ENCODE measurements around the gene MSMP.
A peak's percentile ranks its signal among the peaks of the same experiment; 100 is the strongest.

Gene MSMP

DNA sequence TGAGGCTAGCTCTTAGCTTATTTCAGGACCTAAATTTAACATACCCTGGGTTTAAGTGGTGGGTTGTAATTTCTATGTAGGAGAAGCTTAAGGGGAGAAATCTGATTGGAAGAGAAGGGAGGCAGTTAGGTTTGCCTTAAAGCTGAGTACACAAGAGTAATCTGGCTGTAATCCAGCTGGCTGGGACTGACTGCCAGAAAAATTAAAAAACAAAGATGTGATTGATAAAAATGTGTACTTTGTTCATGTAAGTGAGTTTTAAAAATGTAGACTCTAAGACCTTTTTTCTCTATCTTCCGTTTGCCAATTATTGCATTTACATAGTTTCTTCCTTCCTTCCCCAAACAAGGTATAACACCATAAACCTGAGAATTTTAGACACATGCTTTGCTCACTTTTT lies 17.5 kb upstream of the MSMP start:
- no peak for DNase-seq

DNA sequence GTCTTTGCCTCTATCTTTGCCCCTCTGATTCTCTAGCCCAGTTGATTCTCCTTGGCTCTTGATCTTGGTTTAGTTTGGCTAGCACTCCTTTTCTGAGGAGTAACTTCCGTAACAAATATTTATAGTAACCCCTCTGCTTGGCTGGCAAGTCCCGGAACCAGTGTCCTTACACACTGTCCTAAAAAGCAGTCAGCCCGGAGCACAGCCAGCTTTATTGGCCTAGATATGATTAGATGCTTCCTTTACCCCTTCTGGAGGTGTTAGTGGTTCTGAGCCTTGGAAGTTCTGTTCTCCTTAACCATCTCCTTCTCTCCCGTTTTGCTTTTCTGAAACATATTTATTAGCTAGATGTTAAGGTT lies 17.0 kb upstream of the MSMP start:
- DNase-seq: no peak

DNA sequence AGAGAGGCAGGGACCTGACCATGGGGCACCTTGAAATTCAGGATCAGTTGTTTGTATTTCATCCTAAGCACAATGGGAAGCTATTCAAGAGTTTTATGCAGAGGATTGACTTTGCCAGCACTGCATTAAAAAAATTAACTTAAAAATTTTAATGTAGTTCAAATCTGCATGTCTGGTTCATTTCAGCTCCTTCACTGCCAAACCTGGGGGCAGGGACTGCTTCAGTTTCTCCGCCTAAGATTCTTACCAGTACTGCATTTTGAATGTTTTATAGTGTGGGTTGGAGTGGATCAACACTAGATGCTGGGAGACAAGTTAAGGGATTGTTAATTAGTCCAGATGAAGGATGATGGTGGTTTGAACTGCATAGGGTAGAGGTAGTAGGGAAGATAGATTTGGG lies 15.7 kb upstream of the MSMP start:
- no peak for DNase-seq

DNA sequence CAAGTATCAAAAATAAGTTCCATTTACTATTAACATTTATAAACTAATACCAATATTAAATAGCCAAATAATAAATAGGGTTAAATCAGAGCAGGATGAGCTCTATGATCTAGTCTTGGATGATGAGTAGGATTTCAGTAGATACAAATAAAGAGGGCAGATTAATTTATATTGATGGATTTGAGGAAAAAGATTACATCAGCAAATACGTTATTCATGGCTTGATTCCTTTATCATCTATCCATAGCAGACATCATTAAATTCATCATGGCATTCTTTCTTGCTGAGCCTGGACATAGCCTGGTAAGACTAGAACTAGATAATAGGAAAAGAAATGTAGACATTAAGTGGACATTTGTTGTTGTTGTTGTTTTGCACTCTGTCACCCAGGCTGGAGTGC lies 13.4 kb upstream of the MSMP start:
- DNase-seq: no peak

DNA sequence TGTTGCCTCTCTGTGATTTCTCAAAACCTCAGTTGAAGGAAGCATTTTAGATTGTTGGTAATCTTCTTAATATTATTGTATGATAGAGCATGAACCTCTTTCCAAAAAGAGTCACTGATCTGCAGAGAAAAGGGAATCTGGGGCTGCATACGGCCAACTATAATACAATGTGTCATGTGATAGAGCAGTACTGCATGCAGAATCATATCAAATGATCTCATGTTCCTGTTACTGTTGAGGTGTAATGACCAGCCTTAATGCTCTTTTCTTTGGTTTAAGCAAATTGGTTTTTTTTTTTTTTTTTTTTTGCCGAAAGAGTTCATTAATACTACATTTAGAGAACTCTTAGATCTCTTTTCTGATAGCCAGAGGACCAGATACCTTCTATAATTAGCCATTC lies 12.9 kb upstream of the MSMP start:
- DNase-seq: no peak

DNA sequence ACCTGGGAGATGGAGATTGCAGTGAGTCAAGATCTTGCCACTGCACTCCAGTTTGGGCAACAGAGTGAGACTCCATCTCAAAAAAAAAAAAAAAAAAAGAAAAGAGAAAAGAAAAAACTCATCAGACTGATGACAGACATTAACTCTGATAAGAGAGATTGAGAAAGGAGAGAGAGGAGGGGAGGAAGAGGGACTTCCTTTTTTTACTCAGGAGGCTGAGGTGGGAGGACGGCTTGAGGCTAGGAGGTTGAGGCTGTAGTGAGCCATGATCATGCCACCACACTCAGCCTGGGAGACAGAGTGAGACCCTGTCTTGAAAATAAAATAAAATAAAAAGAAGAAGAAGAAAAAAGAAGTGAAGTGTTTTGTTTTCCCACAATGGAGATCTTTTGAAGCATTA lies 9.7 kb upstream of the MSMP start:
- DNase-seq: no peak

DNA sequence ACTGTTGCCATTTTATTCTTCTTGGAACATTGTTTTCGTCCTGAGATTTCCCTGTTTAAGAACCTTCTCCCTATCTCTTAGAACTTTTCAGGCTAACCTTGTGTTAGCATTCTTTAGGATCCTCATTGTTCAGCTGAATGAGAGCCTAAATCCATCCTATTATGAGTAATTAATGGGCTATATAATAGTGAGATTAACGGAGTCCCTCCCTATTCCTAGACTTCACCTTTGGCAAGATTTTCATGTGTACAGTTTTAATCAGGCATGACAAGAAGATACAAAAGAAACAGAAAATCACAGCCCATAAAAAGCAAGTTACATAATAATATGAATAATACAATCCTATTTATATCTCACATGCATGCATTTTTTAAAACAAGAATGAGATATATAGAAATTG lies 9.1 kb upstream of the MSMP start:
- no peak for DNase-seq

DNA sequence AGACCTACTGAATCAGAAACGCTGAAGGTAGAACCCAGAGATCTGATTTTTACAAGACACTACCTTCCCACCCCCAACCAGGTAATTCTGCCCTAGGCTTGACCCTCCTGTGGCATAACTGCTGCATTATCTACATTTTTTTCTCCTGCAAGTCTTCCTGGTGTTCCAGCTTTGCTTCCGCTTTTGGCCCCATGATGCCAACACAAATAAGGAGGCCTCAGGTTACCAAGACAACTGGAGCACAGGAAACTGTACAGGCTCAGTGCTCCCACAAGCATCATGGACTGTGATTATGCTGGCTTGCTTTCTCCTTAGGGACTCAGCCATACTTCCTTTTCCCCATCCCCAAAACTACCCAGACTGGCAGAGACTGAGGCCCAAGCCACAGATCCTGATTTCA lies 6.6 kb upstream of the MSMP start:
- peak in 2 of 51 donors; percentile 7 to 11 for DNase-seq

DNA sequence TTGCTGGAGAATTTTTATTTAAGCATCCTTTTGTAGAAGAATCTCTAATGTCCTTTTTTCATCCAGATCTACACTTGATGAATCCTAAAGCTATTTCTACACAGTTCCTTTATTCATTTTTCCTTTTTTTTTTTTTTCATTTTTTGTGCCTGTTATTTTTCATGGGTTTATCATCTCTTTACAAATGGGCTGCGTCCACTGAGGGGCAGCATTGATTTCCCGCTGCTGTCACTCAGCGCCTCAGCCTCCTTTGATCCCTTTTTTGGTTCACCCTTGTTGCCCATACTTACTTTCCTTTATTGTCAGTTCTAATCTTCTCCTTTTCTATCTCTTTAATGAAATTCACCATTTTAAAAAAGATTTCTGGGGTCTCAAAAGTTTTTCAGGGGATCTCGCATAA lies 5.7 kb upstream of the MSMP start:
- DNase-seq: no peak

DNA sequence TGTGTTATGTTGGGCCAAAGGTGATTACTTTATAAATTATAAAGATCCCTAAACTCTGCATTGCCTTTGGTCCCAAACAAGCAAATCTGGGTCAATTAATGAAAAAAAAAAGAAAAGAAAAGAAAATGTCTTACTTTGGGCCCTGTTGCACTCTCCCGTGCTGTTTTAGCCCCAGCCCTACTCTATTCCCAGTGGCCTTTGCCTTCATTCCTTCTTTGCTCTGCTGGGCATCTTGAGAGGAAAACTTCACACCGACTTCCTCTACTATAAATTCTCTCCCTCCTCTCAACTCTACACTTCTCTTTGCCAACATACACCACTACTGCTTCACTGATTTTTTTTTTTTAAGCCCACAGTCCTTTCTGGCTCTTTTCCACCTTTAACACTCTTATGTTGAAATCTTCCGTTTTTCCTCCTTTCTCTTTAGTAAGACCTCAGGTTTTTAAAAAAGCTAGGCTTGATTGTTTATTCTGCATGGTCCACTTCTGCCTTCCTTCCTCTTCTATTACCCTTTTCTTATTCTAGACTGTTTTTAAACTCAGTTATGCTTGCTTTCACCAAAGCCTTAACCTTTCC lies 4.5 kb upstream of the MSMP start:
- DNase-seq: no peak

DNA sequence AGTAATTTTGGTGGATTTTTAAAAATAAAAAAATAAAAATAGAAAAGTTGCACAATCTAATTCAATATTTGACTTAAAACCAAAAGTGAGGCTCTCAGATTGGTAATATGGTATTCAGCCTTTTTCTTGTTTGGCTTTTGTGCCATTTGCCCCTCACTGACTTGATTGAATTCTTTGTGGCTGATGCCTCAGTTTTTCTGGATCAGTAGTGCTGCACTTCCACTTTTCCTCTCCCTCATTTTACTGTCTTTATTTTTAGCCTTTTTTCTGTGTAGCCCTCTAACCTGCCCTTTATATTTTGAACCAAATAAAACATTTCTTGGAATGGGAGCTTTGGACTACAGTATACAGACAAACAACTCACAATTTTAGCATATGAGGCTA lies 3.8 kb upstream of the MSMP start:
- DNase-seq: no peak

DNA sequence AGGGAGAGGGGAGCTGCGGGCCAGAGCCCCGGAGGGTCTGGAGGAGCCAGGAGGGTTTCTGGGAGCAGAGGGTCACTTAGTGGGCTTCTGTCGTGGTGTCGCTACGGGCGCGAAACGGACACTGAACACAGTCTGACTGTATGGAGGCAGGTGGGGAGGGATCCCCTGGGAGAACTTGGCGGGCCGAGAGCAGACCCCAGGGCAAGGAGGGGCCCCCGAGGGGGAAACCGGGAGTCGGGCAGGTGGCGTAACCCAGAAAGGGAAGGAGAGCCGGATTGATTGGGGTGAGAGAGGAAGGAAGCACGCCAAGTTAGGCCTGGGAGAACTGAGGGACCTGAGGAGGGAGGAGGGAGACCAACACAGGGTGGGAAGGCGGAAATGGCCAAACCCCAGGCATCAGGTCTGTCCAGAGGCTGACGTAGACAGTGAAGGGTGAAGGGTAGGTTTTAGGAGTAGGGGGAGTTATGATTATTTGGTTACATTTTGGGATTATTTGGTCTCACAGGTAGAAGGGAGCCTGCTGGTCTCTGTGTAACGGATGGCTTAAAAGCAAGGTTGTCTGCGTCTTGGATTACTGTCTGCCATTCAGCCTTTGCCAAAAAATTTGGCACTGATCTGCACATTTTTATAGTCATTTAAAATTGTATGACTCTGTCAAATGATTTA lies 3.3 kb upstream of the MSMP start:
- peak in 25 of 51 donors; percentile 12 to 78 (median 43) for DNase-seq

DNA sequence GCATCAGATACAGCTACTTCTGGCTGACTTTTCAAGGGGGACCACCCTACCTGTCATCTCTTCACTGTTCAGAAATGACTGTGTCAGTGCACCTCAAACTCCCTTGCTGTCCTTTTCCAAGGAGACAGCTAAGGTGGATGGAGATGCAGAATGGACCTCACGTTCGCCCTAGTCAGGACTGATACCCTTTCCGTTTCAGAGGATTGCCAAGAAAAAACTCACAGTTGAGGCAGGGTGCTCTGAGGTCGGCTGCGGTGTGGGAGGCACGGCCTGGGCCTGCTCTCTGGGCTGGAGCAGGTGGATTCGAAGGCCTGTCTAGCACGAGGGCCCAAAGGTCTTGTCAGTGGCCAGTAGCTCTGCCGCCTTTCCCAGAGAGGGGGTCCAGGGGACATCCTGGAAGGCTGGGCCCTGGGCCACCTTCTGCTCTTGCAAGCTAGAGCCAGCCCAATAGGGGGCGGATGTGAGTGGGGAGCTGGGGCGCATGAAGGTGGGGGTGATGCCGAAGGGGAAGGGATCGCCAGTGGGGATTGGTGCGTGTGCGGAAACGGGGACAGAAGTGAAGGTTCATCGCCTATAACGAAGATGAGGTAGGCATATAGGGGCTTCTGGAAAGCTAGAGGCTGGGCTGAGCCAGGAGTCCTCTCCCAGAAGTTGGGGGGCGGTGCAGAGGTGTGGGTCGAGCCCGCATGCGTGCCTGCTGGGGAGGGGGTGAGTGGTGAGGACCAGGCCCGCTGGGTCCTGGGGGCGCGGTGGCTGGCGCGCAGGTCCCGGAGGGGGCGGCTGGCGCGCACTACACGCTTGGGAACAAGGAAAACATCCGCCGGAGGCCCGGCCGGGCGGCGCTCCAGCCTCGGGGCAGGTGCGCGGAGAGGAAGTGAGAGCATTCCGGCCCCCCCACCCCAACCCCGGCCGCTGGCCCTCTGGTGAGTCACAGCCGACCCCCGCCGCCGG lies 2.5 kb upstream of the MSMP start:
- DNase-seq: peak in 44 of 51 donors; percentile 22 to 91 (median 60)

DNA sequence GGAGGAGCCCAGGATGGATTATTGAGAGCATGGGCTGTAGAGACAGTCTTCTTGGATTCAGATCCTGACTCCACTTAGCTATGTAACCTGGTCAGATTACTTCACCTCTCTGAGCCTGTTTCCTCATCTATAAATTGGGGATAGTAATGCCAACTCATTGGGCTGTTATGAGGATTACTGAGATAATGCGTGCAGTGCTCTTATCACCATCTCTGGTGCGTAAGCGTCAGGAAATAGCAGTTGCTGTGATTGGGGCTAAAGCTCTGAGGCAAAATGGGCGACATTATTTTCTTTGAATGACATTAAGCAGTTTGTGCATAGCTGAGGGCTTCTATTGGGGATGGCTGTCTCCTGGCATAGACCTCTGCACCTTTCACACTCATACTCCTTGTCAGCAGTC lies 995 bp upstream of the MSMP start:
- no peak for DNase-seq

DNA sequence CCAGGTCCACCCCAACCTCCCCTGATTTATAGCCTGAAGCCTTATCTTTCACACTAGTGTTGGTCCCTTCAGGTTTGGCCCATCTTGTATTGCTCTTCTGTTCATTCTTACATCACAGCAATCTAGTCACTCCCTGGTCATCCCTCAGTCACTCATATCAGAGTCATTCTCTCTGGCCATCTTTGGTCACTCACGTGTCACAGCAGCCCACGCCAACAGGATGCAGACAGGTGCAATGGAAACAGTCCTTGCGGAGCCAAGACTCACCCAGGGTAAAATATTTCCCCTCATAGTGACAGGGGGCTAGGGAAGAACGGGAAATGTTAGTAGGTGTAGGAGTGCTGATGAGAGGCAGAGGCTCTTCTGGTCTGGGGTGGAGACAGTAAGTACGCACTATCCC lies 610 bp downstream of the MSMP start:
- no peak for DNase-seq

DNA sequence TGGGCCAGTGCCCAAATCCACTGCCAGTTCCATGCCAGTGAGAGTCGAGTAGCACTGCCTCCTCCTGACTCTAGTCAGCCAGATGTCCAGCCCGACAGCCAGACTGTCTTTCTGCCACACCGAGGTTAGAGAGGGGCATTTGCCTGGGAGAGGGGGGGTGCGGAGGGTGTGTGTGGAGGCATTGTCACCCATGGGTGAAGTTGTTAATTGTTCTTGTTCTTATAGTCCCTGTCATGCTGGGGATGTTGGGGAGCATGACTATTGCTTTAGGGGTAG lies 3.9 kb downstream of the MSMP start:
- peak in 2 of 51 donors; percentile 3 to 55 for DNase-seq

DNA sequence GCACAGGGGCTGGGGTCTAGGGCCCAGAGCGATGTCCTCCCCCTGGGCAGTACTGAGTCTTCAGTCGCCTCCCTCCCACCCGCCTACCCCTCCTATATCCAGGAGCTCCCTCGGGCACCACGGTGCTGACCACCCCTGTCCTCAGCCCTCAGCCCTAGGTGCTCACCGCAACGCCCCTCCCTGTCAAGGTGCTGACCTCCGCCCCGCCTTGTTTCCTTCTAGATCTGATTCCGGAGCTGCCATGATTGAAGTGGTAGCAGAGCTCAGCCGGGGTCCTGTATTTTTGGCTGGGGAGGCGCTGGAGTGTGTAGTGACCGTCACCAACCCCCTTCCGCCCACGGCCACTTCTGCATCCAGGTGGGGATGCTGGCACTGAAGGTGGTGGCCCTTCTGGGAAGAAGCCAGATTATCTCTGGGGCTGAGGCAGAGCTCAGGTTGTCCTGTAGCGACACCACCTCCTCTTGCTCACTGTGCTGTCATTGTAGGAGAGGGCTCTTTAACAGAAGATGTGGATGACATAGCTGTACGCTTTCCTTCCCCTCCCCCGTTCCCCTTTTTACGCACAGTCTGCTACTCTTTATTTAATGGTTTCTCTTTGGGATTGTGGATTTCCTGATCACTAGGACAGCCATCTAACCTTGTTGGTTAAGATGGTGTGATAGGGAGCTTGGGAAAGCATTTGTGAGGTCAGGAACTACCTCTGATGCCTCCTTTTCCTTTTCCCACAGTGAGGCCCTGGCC lies 4.4 kb downstream of the MSMP start:
- DNase-seq: peak in 13 of 51 donors; percentile 23 to 68 (median 51)

DNA sequence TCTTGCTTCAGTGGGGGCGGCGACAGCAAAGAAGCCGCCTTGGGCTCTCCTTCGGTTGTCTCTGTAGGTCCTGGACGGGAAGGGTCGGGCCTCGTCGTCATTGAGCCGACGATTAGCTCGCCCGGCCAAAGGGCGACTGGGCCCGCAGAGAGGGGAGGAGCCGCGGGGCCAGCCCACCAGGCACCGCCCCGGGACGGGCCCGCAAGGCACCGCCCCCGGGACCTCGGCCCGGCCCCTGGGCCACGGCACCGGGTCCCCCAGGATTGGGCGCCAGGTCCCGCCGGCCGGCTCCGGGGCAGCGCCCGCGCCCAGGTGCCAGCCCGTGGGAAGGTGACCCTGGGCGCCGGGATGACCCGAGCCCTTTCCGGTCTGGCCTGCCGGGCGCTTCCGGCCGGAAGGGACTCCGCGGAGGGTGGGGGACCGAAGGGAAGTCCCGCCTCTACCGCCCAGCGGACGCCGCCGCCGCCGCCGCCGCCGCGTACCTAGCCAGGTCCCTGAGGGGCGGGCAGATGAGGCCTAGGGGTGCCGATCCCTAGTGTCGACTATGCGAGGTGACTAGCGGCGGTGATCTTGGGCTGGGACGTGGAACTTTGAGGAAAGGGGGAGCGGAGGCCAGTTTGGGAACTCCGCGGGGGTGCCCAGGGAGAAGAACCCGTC lies 5.1 kb downstream of the MSMP start, which contains the start of the genes GBA2 and RGP1:
Gene GBA2 (minus strand): TSS at position 371 of the 657 bp plus-strand sequence. CDS start 524 bp downstream, outside the sequence.
Gene RGP1 (plus strand): TSS at position 430 of the 657 bp plus-strand sequence. CDS start 469 bp downstream, outside the sequence.
- DNase-seq: peak; percentile 14 to 87 (median 70)

DNA sequence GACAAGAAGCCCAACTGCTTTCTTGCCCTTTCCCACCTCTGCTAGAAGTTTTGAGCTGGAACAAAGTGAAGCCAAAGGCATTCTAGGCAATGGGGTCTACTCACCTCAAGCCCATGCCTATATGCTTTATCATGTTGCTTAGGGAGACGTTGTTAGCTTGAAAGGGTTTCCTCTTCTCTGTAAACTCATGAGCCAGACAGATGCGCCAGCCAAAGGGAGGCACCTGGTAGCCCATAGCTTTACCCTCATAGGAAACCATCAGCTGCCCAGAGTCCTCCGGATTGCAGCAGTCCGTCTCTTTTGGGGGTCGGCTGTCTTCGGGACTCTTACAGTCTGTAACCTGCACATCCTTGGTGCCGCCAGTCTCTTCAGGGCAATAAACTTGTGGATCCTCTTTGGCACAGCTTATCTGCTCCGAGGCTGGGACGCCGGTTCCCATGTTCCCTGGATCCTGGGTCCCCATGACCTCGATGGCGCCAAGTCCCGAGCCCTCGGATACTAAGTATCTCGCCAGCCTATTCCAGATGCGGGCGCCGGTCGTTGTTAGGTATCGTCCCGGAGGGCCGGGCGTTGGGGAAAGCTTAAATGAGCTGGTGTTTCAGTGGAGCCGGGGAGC lies 5.7 kb downstream of the MSMP start:
- DNase-seq: peak in 1 of 51 donors; percentile 43

DNA sequence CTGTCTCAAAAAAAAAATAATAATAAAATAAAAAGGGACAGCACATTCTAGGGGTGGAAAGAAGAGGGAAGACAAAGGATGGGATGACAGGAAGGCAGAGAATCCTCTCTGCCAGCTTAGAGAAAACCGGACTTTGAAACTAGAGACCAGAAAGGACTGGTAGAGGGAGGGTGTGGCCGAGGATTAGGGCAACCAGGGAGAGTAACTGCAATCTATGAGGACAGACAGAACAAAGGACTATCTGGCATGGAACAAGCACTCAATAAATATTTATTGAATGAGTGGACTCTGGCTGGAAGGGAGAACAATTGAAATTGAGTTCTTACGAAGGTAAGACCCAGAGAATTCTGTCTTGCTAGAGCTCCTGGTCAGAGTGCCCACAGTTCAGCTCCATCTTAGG lies 7.5 kb downstream of the MSMP start:
- DNase-seq: no peak

DNA sequence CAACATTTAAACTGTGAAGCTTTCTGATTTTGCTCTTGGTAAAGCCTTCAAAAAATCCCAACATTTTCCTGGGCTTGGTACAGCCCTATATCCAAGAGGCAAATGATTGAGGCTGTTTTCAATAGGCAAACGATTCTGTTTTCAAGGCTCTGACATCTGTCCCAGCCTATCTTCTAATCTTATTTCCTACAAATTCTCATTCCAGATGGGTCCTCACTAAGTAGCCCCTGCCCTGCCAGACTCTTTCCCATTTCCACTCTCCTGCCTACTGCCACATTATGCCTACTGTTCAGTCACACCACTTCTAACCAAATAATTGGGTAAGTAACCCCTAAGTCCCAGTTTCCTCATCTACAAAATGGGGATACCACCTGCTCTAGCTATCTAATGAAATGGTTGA lies 8.5 kb downstream of the MSMP start:
- no peak for DNase-seq

Data from hypothalamus (tissue), 51 donors.